ENCODE measurements around the gene TNFRSF12A. TPM values are rescaled to one million over a fixed set of nuclear protein-coding genes. Genes with fewer than 3 reads are reported as not detected.
A peak's percentile ranks its signal among the peaks of the same experiment; 100 is the strongest.

Gene TNFRSF12A
- total and polyA plus RNA-seq, 9 of the 15 experiments (the other 6 are each of a cell fraction or from before 2014, with no cell fraction given), result 0.41 to 61.8 (median 26.5) TPM

DNA sequence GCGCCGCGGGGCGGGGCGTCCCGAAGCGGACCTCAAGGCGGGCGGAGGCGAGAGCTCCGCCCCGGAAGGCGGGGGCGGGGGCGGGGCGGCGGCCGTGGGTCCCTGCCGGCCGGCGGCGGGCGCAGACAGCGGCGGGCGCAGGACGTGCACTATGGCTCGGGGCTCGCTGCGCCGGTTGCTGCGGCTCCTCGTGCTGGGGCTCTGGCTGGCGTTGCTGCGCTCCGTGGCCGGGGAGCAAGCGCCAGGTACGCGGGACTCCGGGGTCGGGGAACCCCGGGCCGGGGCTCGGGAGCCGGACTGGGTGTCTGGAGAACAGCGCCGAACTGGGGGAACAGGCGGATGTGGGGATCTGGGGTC is at the start of gene TNFRSF12A (continued):
- TF ChIP-seq ZHX1 (conservative IDR thresholded peaks at IDR 0.05; ENCODE audit: low read length) (no peak), SAFB2 (IDR thresholded peaks at IDR 0.05; ENCODE audit: borderline replicate concordance, low read depth, low read length, severe bottlenecking) (no peak), KLF1 (tag; IDR thresholded peaks at IDR 0.05) (no peak), POLR2B (IDR thresholded peaks at IDR 0.05; ENCODE audit: low read depth, partially characterized antibody) (peak; percentile 75), GABPB2 (CRISPR knock-in tag; conservative IDR thresholded peaks at IDR 0.05) (no peak), NR2C1 (IDR thresholded peaks at IDR 0.05) (no peak), NR2C1 (tag; IDR thresholded peaks at IDR 0.05) (no peak), ZFP36 (IDR thresholded peaks at IDR 0.05; ENCODE audit: low read depth, low read length, partially characterized antibody) (no peak), E2F6 (IDR thresholded peaks at IDR 0.05; ENCODE audit: borderline replicate concordance in 1 of 2, extremely low read depth in 1 of 2, insufficient read depth in 1 of 2, insufficient read length in 1 of 2, low read depth in 1 of 2, low read length in 1 of 2, poor library complexity in 1 of 2, severe bottlenecking in 1 of 2) (peak in 1 of 2 experiments; percentile 48), ZNF217 (CRISPR knock-in tag; IDR thresholded peaks at IDR 0.05) (no peak), MTA1 (IDR thresholded peaks at IDR 0.05; ENCODE audit: borderline replicate concordance) (no peak)
- TF ChIP-seq, protein P1, sequence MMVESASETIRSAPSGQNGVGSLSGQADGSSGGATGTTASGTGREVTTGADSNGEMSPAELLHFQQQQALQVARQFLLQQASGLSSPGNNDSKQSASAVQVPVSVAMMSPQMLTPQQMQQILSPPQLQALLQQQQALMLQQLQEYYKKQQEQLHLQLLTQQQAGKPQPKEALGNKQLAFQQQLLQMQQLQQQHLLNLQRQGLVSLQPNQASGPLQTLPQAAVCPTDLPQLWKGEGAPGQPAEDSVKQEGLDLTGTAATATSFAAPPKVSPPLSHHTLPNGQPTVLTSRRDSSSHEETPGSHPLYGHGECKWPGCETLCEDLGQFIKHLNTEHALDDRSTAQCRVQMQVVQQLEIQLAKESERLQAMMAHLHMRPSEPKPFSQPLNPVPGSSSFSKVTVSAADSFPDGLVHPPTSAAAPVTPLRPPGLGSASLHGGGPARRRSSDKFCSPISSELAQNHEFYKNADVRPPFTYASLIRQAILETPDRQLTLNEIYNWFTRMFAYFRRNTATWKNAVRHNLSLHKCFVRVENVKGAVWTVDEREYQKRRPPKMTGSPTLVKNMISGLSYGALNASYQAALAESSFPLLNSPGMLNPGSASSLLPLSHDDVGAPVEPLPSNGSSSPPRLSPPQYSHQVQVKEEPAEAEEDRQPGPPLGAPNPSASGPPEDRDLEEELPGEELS (CRISPR knock-in tag; IDR thresholded peaks at IDR 0.05; ENCODE audit: borderline replicate concordance), result peak; percentile 58; the same call in 1 of the 2 replicates
- TF ChIP-seq, protein P2, sequence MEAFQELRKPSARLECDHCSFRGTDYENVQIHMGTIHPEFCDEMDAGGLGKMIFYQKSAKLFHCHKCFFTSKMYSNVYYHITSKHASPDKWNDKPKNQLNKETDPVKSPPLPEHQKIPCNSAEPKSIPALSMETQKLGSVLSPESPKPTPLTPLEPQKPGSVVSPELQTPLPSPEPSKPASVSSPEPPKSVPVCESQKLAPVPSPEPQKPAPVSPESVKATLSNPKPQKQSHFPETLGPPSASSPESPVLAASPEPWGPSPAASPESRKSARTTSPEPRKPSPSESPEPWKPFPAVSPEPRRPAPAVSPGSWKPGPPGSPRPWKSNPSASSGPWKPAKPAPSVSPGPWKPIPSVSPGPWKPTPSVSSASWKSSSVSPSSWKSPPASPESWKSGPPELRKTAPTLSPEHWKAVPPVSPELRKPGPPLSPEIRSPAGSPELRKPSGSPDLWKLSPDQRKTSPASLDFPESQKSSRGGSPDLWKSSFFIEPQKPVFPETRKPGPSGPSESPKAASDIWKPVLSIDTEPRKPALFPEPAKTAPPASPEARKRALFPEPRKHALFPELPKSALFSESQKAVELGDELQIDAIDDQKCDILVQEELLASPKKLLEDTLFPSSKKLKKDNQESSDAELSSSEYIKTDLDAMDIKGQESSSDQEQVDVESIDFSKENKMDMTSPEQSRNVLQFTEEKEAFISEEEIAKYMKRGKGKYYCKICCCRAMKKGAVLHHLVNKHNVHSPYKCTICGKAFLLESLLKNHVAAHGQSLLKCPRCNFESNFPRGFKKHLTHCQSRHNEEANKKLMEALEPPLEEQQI (IDR thresholded peaks at IDR 0.05), result no peak
- TF ChIP-seq, protein P3, sequence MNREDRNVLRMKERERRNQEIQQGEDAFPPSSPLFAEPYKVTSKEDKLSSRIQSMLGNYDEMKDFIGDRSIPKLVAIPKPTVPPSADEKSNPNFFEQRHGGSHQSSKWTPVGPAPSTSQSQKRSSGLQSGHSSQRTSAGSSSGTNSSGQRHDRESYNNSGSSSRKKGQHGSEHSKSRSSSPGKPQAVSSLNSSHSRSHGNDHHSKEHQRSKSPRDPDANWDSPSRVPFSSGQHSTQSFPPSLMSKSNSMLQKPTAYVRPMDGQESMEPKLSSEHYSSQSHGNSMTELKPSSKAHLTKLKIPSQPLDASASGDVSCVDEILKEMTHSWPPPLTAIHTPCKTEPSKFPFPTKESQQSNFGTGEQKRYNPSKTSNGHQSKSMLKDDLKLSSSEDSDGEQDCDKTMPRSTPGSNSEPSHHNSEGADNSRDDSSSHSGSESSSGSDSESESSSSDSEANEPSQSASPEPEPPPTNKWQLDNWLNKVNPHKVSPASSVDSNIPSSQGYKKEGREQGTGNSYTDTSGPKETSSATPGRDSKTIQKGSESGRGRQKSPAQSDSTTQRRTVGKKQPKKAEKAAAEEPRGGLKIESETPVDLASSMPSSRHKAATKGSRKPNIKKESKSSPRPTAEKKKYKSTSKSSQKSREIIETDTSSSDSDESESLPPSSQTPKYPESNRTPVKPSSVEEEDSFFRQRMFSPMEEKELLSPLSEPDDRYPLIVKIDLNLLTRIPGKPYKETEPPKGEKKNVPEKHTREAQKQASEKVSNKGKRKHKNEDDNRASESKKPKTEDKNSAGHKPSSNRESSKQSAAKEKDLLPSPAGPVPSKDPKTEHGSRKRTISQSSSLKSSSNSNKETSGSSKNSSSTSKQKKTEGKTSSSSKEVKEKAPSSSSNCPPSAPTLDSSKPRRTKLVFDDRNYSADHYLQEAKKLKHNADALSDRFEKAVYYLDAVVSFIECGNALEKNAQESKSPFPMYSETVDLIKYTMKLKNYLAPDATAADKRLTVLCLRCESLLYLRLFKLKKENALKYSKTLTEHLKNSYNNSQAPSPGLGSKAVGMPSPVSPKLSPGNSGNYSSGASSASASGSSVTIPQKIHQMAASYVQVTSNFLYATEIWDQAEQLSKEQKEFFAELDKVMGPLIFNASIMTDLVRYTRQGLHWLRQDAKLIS (CRISPR knock-in tag; IDR thresholded peaks at IDR 0.05), result no peak

Measured in K562 (cell line).